ENCODE results near the gene OR13J1.

OR13J1 gene

GRCh38 chr9:35909687-35910612, 39.7 kb upstream of the OR13J1 start:
- H3K79me2 ChIP-seq (ENCODE audit: insufficient read depth, low read length): no peaks in the 10 kb centered on the region
- no peaks in the 10 kb centered on the region for H3K27me3 ChIP-seq (ENCODE audit: low read length)
- H3K4me2 ChIP-seq (ENCODE audit: low read depth, low read length, poor library complexity, severe bottlenecking): no peak overlapping the region
- H4K20me1 ChIP-seq (ENCODE audit: low read depth, low read length): no peaks in the 10 kb centered on the region
- H3K4me3 ChIP-seq (ENCODE audit: insufficient read depth, low read length, poor library complexity, severe bottlenecking): no peak overlapping the region
- H3K9ac ChIP-seq (ENCODE audit: low read length): no peak overlapping the region
- H3K36me3 ChIP-seq (ENCODE audit: low read length): no peaks in the 10 kb centered on the region
- H3K9me2 ChIP-seq (replicated peaks; ENCODE audit: insufficient read depth, low read length): no peaks in the 10 kb centered on the region
- H2AFZ ChIP-seq (ENCODE audit: low read depth, low read length, severe bottlenecking): no peak overlapping the region
- no peaks in the 10 kb centered on the region for H3F3A ChIP-seq (ENCODE audit: insufficient read depth)
- H3K27ac ChIP-seq (ENCODE audit: low read depth, low read length): no peak overlapping the region
- TF ChIP-seq CTCF (IDR thresholded peaks at IDR 0.05; ENCODE audit: insufficient read depth, low read length, poor library complexity, severe bottlenecking) (no peak), EZH2phosphoT487 (conservative IDR thresholded peaks at IDR 0.05; ENCODE audit: low read length) (no peak)
- H3K9me3 ChIP-seq (ENCODE audit: insufficient read depth, low read length): no peaks in the 10 kb centered on the region; the same call in 1 of the 2 replicates

GRCh38 chr9:35909274-35909673, 39.1 kb upstream of the OR13J1 start, which contains the start of gene SPAAR:
Gene SPAAR, plus strand, starts transcription at chr9:35909490. Its CDS starts 974 bp downstream, at chr9:35910464.
- TF ChIP-seq EZH2phosphoT487 (conservative IDR thresholded peaks at IDR 0.05; ENCODE audit: low read length): no peak
- no peak for TF ChIP-seq CTCF (IDR thresholded peaks at IDR 0.05; ENCODE audit: insufficient read depth, low read length, poor library complexity, severe bottlenecking)
- Histone ChIP-seq H3K9ac (ENCODE audit: low read length) (no peak within 1 kb of the TSS), H3K27ac (ENCODE audit: low read depth, low read length) (no peak within 1 kb of the TSS), H3K4me2 (ENCODE audit: low read depth, low read length, poor library complexity, severe bottlenecking) (no peak within 1 kb of the TSS), H3K79me2 (ENCODE audit: insufficient read depth, low read length) (no peaks in the 10 kb centered on the region), H3K9me2 (replicated peaks; ENCODE audit: insufficient read depth, low read length) (no peaks in the 10 kb centered on the region), H3K9me3 (ENCODE audit: insufficient read depth, low read length) (no peaks in the 10 kb centered on the region; the same call in 1 of the 2 replicates), H4K20me1 (ENCODE audit: low read depth, low read length) (no peaks in the 10 kb centered on the region), H2AFZ (ENCODE audit: low read depth, low read length, severe bottlenecking) (no peak within 1 kb of the TSS), H3K4me3 (ENCODE audit: insufficient read depth, low read length, poor library complexity, severe bottlenecking) (no peak within 1 kb of the TSS), H3F3A (ENCODE audit: insufficient read depth) (no peaks in the 10 kb centered on the region), H3K36me3 (ENCODE audit: low read length) (no peaks in the 10 kb centered on the region), H3K27me3 (ENCODE audit: low read length) (no peaks in the 10 kb centered on the region)

GRCh38 chr9:35908504-35909125, 38.4 kb upstream of the OR13J1 start:
- Histone ChIP-seq H3K4me3 (ENCODE audit: insufficient read depth, low read length, poor library complexity, severe bottlenecking) (no peak overlapping the region), H4K20me1 (ENCODE audit: low read depth, low read length) (no peaks in the 10 kb centered on the region), H3K9ac (ENCODE audit: low read length) (no peak overlapping the region), H3K79me2 (ENCODE audit: insufficient read depth, low read length) (no peaks in the 10 kb centered on the region), H3K9me2 (replicated peaks; ENCODE audit: insufficient read depth, low read length) (no peaks in the 10 kb centered on the region), H2AFZ (ENCODE audit: low read depth, low read length, severe bottlenecking) (no peak overlapping the region), H3K9me3 (ENCODE audit: insufficient read depth, low read length) (no peaks in the 10 kb centered on the region), H3K27ac (ENCODE audit: low read depth, low read length) (no peak overlapping the region), H3K4me2 (ENCODE audit: low read depth, low read length, poor library complexity, severe bottlenecking) (no peak overlapping the region), H3K36me3 (ENCODE audit: low read length) (no peaks in the 10 kb centered on the region), H3K27me3 (ENCODE audit: low read length) (no peaks in the 10 kb centered on the region), H3F3A (ENCODE audit: insufficient read depth) (no peaks in the 10 kb centered on the region)
- TF ChIP-seq CTCF (IDR thresholded peaks at IDR 0.05; ENCODE audit: insufficient read depth, low read length, poor library complexity, severe bottlenecking) (no peak), EZH2phosphoT487 (conservative IDR thresholded peaks at IDR 0.05; ENCODE audit: low read length) (no peak)

Data from SU-DHL-6 (cell line).